SK-N-SH treated with all-trans-retinoic acid at 6 μM for 48 hours (cell line): ENCODE results near the gene GNL2.

Source experiments
- ARNTL ChIP-seq: fragments of 450-650 bp; formaldehyde crosslinking; IDR thresholded peaks from 2 replicates; pipeline ENCODE4 v1.5.0; 2020; ENCODE audit warnings: low read depth, mild to moderate bottlenecking, moderate library complexity, borderline replicate concordance
- BACH2 ChIP-seq: fragments of 250-450 bp; sonication (Bioruptor Pico); IDR thresholded peaks from 2 replicates; pipeline ENCODE4 v1.9.0; 2021; ENCODE audit warnings: mild to moderate bottlenecking, borderline replicate concordance
- CSDC2 ChIP-seq: fragments of 250-450 bp; sonication (Bioruptor Pico); IDR thresholded peaks from 2 replicates; pipeline ENCODE4 v1.5.0; 2020; ENCODE audit warnings: mild to moderate bottlenecking, moderate library complexity
- RARB ChIP-seq: fragments of 250-450 bp; sonication (Bioruptor Pico); IDR thresholded peaks from 2 replicates; pipeline ENCODE4 v1.8.0; 2021; ENCODE audit warnings: mild to moderate bottlenecking, moderate library complexity
- ZC3H10 ChIP-seq: fragments of 250-450 bp; sonication (Bioruptor Pico); IDR thresholded peaks from 2 replicates; pipeline ENCODE4 v1.5.1; 2021; ENCODE audit warnings: mild to moderate bottlenecking, moderate library complexity
- ZFP30 ChIP-seq: fragments of 450-650 bp; formaldehyde crosslinking; IDR thresholded peaks from 2 replicates; pipeline ENCODE4 v1.5.0; 2022; ENCODE audit warnings: mild to moderate bottlenecking, moderate library complexity
- ZNF565 ChIP-seq: fragments of 450-650 bp; formaldehyde crosslinking; conservative IDR thresholded peaks from 2 replicates; pipeline ENCODE4 v1.5.0; 2020; ENCODE audit warnings: low read depth, mild to moderate bottlenecking, moderate library complexity
- ZNF8 ChIP-seq: fragments of 450-650 bp; formaldehyde crosslinking; IDR thresholded peaks from 2 replicates; pipeline ENCODE4 v1.5.0; 2020; ENCODE audit warnings: mild to moderate bottlenecking, moderate library complexity
- TF ChIP-seq, protein P1 (sequence below): fragments of 250-450 bp; sonication (Bioruptor Pico); IDR thresholded peaks from 2 replicates; pipeline ENCODE4 v1.8.0; 2021; ENCODE audit warnings: low read depth, mild to moderate bottlenecking, moderate library complexity, borderline replicate concordance
- TF ChIP-seq, protein P2 (sequence below): fragments of 250-450 bp; sonication (Bioruptor Pico); IDR thresholded peaks from 2 replicates; pipeline ENCODE4 v1.5.0; 2020; ENCODE audit warnings: mild to moderate bottlenecking, moderate library complexity
- TF ChIP-seq, protein P3 (sequence below): fragments of 250-450 bp; sonication (Bioruptor Pico); IDR thresholded peaks from 2 replicates; pipeline ENCODE4 v1.8.0; 2020; ENCODE audit warnings: mild to moderate bottlenecking, moderate library complexity, borderline replicate concordance
- TF ChIP-seq, protein P4 (sequence below): fragments of 250-450 bp; sonication (Bioruptor Pico); IDR thresholded peaks from 2 replicates; pipeline ENCODE4 v1.5.1; 2021; ENCODE audit warnings: mild to moderate bottlenecking, moderate library complexity
- TF ChIP-seq, protein P5 (sequence below): fragments of 250-450 bp; sonication (Bioruptor Pico); IDR thresholded peaks from 2 replicates; pipeline ENCODE4 v1.5.1; 2020; ENCODE audit warnings: low read depth, mild to moderate bottlenecking, moderate library complexity

DNA sequence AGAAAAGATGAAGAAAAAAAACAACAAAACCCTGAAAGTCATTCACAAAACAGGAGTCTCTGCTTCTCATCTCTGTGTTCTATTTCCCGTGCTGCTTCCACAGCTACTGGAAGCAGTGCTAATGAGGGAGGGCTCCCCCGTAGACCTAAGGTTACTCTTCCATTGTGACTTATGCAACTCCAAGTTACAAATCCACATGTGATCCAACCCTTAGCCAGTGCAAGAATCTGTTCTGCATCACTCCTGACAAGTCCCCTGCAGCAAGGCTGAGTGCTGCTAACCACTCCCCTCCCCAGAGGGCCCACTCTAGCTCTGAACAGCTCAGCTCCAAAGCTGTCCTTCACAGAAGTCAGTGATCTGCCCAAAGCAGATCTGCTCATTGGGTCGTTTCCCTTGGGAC is 28.7 kb downstream of the GNL2 start:
- TF ChIP-seq RARB (CRISPR knock-in tag) (no peak), ZNF565 (CRISPR knock-in tag) (no peak), BACH2 (CRISPR knock-in tag) (no peak), ZNF8 (CRISPR knock-in tag) (no peak), ZFP30 (CRISPR knock-in tag) (no peak), ZC3H10 (no peak), CSDC2 (no peak), ARNTL (CRISPR knock-in tag) (no peak)
- TF ChIP-seq, protein P1, sequence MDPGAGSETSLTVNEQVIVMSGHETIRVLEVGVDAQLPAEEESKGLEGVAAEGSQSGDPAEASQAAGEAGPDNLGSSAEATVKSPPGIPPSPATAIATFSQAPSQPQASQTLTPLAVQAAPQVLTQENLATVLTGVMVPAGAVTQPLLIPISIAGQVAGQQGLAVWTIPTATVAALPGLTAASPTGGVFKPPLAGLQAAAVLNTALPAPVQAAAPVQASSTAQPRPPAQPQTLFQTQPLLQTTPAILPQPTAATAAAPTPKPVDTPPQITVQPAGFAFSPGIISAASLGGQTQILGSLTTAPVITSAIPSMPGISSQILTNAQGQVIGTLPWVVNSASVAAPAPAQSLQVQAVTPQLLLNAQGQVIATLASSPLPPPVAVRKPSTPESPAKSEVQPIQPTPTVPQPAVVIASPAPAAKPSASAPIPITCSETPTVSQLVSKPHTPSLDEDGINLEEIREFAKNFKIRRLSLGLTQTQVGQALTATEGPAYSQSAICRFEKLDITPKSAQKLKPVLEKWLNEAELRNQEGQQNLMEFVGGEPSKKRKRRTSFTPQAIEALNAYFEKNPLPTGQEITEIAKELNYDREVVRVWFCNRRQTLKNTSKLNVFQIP = no peak
- TF ChIP-seq, protein P2, sequence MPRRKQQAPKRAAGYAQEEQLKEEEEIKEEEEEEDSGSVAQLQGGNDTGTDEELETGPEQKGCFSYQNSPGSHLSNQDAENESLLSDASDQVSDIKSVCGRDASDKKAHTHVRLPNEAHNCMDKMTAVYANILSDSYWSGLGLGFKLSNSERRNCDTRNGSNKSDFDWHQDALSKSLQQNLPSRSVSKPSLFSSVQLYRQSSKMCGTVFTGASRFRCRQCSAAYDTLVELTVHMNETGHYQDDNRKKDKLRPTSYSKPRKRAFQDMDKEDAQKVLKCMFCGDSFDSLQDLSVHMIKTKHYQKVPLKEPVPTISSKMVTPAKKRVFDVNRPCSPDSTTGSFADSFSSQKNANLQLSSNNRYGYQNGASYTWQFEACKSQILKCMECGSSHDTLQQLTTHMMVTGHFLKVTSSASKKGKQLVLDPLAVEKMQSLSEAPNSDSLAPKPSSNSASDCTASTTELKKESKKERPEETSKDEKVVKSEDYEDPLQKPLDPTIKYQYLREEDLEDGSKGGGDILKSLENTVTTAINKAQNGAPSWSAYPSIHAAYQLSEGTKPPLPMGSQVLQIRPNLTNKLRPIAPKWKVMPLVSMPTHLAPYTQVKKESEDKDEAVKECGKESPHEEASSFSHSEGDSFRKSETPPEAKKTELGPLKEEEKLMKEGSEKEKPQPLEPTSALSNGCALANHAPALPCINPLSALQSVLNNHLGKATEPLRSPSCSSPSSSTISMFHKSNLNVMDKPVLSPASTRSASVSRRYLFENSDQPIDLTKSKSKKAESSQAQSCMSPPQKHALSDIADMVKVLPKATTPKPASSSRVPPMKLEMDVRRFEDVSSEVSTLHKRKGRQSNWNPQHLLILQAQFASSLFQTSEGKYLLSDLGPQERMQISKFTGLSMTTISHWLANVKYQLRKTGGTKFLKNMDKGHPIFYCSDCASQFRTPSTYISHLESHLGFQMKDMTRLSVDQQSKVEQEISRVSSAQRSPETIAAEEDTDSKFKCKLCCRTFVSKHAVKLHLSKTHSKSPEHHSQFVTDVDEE (CRISPR knock-in tag) = no peak
- TF ChIP-seq, protein P3, sequence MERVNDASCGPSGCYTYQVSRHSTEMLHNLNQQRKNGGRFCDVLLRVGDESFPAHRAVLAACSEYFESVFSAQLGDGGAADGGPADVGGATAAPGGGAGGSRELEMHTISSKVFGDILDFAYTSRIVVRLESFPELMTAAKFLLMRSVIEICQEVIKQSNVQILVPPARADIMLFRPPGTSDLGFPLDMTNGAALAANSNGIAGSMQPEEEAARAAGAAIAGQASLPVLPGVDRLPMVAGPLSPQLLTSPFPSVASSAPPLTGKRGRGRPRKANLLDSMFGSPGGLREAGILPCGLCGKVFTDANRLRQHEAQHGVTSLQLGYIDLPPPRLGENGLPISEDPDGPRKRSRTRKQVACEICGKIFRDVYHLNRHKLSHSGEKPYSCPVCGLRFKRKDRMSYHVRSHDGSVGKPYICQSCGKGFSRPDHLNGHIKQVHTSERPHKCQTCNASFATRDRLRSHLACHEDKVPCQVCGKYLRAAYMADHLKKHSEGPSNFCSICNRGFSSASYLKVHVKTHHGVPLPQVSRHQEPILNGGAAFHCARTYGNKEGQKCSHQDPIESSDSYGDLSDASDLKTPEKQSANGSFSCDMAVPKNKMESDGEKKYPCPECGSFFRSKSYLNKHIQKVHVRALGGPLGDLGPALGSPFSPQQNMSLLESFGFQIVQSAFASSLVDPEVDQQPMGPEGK (CRISPR knock-in tag) = no peak
- TF ChIP-seq, protein P4, sequence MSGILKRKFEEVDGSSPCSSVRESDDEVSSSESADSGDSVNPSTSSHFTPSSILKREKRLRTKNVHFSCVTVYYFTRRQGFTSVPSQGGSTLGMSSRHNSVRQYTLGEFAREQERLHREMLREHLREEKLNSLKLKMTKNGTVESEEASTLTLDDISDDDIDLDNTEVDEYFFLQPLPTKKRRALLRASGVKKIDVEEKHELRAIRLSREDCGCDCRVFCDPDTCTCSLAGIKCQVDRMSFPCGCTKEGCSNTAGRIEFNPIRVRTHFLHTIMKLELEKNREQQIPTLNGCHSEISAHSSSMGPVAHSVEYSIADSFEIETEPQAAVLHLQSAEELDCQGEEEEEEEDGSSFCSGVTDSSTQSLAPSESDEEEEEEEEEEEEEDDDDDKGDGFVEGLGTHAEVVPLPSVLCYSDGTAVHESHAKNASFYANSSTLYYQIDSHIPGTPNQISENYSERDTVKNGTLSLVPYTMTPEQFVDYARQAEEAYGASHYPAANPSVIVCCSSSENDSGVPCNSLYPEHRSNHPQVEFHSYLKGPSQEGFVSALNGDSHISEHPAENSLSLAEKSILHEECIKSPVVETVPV (CRISPR knock-in tag) = no peak
- TF ChIP-seq, protein P5, sequence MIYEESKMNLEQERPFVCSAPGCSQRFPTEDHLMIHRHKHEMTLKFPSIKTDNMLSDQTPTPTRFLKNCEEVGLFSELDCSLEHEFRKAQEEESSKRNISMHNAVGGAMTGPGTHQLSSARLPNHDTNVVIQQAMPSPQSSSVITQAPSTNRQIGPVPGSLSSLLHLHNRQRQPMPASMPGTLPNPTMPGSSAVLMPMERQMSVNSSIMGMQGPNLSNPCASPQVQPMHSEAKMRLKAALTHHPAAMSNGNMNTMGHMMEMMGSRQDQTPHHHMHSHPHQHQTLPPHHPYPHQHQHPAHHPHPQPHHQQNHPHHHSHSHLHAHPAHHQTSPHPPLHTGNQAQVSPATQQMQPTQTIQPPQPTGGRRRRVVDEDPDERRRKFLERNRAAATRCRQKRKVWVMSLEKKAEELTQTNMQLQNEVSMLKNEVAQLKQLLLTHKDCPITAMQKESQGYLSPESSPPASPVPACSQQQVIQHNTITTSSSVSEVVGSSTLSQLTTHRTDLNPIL (CRISPR knock-in tag) = no peak
